Epithelial cell of proximal tubule (primary cell): ENCODE results near the gene CD200. TPM values are rescaled to one million over a fixed set of nuclear protein-coding genes. Genes with fewer than 3 reads are reported as not detected.
A peak's percentile ranks its signal among the peaks of the same experiment; 100 is the strongest.

Experiments
- DNase-seq: peaks from one replicate; pipeline ENCODE4 v3.0.0-alpha.2; 2011; ENCODE audit warnings: low read depth
- H3K4me3 ChIP-seq: 2 replicates; pipeline ENCODE4 v1.5.1; 2011; ENCODE audit warnings: low read depth, mild to moderate bottlenecking, low read length
- total RNA-seq: library from RNA; depleted of rRNA; stranded (reverse); fragments of >200 nt; gene quantifications from 2 replicates; pipeline ENCODE4 v1.2.3, GENCODE V29; 2015
- TF ChIP-seq, protein P1 (sequence below): conservative IDR thresholded peaks from 2 replicates; pipeline ENCODE4 v1.5.1; 2012; ENCODE audit warnings: low read depth, mild to moderate bottlenecking, low read length

Gene CD200
- total RNA-seq, 1 donor from 2014 or later, result 3.8 TPM

DNA sequence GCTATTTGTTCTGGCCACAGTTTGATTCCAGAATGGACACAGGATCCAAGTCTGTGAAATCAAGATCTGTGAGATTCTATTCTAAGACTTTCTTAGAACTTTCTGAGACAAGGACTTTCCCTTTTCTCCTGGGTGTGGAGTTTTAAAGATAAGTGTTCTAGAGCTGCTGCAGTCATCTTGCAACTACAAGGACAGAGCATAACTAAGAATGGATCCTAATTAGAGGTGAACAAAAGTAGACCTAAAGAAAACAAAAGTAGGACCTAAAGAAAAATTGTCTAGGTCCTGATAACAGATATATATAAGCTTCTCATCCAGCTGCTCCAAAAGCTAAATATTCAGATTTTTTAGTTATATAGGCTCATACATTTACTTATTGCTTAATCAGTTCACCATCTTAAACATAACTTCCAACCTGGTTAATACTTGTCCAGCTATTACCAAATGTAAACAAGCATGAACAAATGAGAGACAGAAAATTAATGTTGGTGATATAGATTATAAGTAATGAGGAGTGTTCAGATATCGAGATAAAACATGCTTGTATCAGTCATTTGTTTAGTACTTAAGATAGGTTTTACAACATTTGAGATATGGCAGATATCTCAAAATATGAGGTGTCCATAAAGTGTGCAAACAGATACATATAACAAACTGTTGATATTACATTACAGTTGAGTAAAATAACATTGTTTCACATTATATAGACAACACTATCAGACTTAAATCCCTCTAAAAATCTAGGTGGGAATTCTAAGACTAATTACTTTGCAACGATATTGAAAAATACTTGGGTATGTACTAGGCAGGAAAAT lies 75.1 kb downstream of the CD200 start:
- no peak for DNase-seq
- TF ChIP-seq, protein P1, sequence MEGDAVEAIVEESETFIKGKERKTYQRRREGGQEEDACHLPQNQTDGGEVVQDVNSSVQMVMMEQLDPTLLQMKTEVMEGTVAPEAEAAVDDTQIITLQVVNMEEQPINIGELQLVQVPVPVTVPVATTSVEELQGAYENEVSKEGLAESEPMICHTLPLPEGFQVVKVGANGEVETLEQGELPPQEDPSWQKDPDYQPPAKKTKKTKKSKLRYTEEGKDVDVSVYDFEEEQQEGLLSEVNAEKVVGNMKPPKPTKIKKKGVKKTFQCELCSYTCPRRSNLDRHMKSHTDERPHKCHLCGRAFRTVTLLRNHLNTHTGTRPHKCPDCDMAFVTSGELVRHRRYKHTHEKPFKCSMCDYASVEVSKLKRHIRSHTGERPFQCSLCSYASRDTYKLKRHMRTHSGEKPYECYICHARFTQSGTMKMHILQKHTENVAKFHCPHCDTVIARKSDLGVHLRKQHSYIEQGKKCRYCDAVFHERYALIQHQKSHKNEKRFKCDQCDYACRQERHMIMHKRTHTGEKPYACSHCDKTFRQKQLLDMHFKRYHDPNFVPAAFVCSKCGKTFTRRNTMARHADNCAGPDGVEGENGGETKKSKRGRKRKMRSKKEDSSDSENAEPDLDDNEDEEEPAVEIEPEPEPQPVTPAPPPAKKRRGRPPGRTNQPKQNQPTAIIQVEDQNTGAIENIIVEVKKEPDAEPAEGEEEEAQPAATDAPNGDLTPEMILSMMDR, result no peak
- peak overlapping the region; percentile 51 for H3K4me3 ChIP-seq

DNA sequence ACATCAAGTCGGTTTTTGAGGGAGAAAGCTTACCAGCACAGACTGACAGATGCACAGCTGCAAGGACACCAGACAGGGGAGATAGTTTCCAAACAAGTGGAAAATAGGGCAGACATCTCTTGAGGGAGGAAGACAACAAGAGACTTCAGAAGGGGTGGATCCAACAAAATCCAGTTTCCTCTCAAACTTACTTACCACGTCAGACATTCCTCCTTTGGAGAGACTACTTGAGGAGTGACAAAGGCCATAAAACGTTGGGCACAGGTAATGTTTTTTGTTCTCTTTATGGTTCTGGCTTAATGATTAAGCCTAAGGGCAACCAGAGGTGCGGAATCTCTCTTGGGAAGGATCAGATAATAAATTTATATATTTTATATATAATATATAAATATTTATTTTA lies 76.1 kb downstream of the CD200 start:
- no peak for DNase-seq
- peak overlapping the region; percentile 51 for H3K4me3 ChIP-seq
- TF ChIP-seq, protein P1, result no peak

DNA sequence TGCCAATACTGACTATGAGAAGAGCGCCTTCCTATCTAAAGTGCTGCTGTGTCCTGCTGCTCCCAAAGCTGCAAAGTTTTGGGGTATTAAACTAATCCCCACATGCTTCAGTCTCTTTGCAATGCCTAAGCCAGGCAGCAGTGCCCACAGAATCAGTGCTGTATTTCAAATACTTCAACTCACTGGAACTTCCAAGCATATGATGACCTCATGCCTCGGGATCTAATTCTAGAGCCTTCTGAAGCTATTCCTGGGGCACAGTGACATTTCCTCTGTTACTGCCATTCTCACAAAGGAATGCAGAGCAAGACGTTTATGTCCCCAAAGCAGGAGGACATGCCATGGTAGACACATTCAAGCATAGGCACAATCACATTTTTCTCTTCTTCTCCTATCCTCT lies 78.5 kb downstream of the CD200 start:
- TF ChIP-seq, protein P1, result no peak
- H3K4me3 ChIP-seq, result no peak overlapping the region
- no peak for DNase-seq

Other genes starting within 250 kb of the CD200 start
- gene C3orf52, start 246.8 kb upstream of the CD200 start, total RNA-seq, result 33.6 and 55.1 TPM in 2 replicates
- not detected in 2 replicates for gene GCSAM, start 199.9 kb upstream of the CD200 start, total RNA-seq
- not detected in 2 replicates for gene SLC9C1, start 38.9 kb upstream of the CD200 start, total RNA-seq
- gene BTLA, start 166.3 kb downstream of the CD200 start, total RNA-seq, result not detected in 2 replicates
- 53.2 and 58.5 TPM in 2 replicates for gene ATG3, start 228.8 kb downstream of the CD200 start, total RNA-seq
- 14.1 and 20.9 TPM in 2 replicates for gene SLC35A5, start 228.9 kb downstream of the CD200 start, total RNA-seq